HEK293T (cell line): ENCODE measurements around the gene PNKD.

Experiments used
- CTCF ChIA-PET: fragments of 350-600 bp; formaldehyde crosslinking; extraction: SDS; loops from one replicate; lab custom pipeline; 2021; ENCODE audit warnings: antibody characterized with exemption, inconsistent platforms; lab: Yijun Ruan, JAX
- POLR2A ChIA-PET: fragments of 350-600 bp; formaldehyde crosslinking; extraction: SDS; loops from one replicate; lab custom pipeline; 2020; ENCODE audit warnings: antibody characterized with exemption, inconsistent platforms; lab: Yijun Ruan, JAX
- DNase-seq: peaks from one replicate; pipeline ENCODE4 v3.0.0; 2012; ENCODE audit warnings: mixed read lengths; ENCODE audit errors: extremely low spot score
- ARNT ChIP-seq: fragments of 450-650 bp; IDR thresholded peaks from 2 replicates; pipeline ENCODE4 v1.6.1; 2017; ENCODE audit warnings: mild to moderate bottlenecking
- BHLHE40 ChIP-seq: fragments of 450-650 bp; IDR thresholded peaks from 2 replicates; pipeline ENCODE4 v1.6.1; 2016; ENCODE audit warnings: mild to moderate bottlenecking, moderate library complexity, borderline replicate concordance
- CTBP1 ChIP-seq: fragments of 450-650 bp; IDR thresholded peaks from 2 replicates; pipeline ENCODE4 v1.6.1; 2016; ENCODE audit warnings: borderline replicate concordance
- ELF4 ChIP-seq: fragments of 450-650 bp; IDR thresholded peaks from 2 replicates; pipeline ENCODE4 v1.6.1; 2017; ENCODE audit warnings: antibody characterized with exemption
- FOXA1 ChIP-seq: fragments of 450-650 bp; IDR thresholded peaks from 2 replicates; pipeline ENCODE4 v1.6.1; 2016; ENCODE audit warnings: mild to moderate bottlenecking
- FOXK2 ChIP-seq: fragments of 450-650 bp; IDR thresholded peaks from 2 replicates; pipeline ENCODE4 v1.6.1; 2016; ENCODE audit warnings: mild to moderate bottlenecking
- FOXM1 ChIP-seq: fragments of 450-650 bp; IDR thresholded peaks from 2 replicates; pipeline ENCODE4 v1.6.1; 2017; ENCODE audit warnings: mild to moderate bottlenecking, borderline replicate concordance
- HDGF ChIP-seq: fragments of 450-650 bp; IDR thresholded peaks from 2 replicates; pipeline ENCODE4 v1.6.1; 2017; ENCODE audit warnings: antibody characterized with exemption, borderline replicate concordance
- L3MBTL2 ChIP-seq: fragments of 450-650 bp; conservative IDR thresholded peaks from 2 replicates; pipeline ENCODE4 v1.6.1; 2016; ENCODE audit warnings: mild to moderate bottlenecking
- LEF1 ChIP-seq: fragments of 450-650 bp; IDR thresholded peaks from 2 replicates; pipeline ENCODE4 v1.6.1; 2017; ENCODE audit warnings: mild to moderate bottlenecking, borderline replicate concordance
- NFRKB ChIP-seq: fragments of 450-650 bp; IDR thresholded peaks from 2 replicates; pipeline ENCODE4 v1.6.1; 2016; ENCODE audit warnings: mild to moderate bottlenecking, moderate library complexity
- SP1 ChIP-seq: fragments of 450-650 bp; IDR thresholded peaks from 2 replicates; pipeline ENCODE4 v1.6.1; 2017
- SUZ12 ChIP-seq: fragments of 450-650 bp; IDR thresholded peaks from 2 replicates; pipeline ENCODE4 v1.6.1; 2016; ENCODE audit warnings: mild to moderate bottlenecking
- TARDBP ChIP-seq: fragments of 450-650 bp; IDR thresholded peaks from 2 replicates; pipeline ENCODE4 v1.6.1; 2016
- ZNF384 ChIP-seq: fragments of 450-650 bp; IDR thresholded peaks from 2 replicates; pipeline ENCODE4 v1.6.1; 2016
- TF ChIP-seq, protein P1 (sequence below): fragments of 450-650 bp; IDR thresholded peaks from 2 replicates; pipeline ENCODE4 v1.6.1; 2016

Gene PNKD

DNA sequence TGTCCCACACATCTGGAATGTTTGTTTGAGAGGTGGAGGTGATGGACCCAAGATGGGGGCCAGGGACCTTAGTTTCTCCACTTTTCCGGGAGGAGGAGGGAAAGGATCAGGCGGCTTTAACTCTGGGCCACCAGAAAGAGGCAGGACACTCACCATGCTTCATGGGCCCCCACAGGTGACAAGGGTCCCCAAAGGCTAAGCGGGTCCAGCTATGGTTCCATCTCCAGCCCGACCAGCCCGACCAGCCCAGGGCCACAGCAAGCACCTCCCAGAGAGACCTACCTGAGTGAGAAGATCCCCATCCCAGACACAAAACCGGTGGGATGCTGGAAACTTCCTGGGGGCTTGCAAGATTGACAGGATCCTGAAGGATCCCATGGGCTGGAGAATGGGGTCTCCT is 112.5 kb downstream of the PNKD start:
- no peak for DNase-seq
- ChIA-PET POLR2A (no interaction called here), CTCF (no interaction called here)
- no peak for TF ChIP-seq ARNT
- no peak for TF ChIP-seq ELF4
- no peak for TF ChIP-seq BHLHE40
- TF ChIP-seq FOXM1 = no peak
- no peak for TF ChIP-seq LEF1
- TF ChIP-seq ZNF384 = no peak
- no peak for TF ChIP-seq TARDBP
- TF ChIP-seq SUZ12 = no peak
- no peak for TF ChIP-seq NFRKB
- no peak for TF ChIP-seq SP1
- no peak for TF ChIP-seq HDGF
- no peak for TF ChIP-seq FOXA1

DNA sequence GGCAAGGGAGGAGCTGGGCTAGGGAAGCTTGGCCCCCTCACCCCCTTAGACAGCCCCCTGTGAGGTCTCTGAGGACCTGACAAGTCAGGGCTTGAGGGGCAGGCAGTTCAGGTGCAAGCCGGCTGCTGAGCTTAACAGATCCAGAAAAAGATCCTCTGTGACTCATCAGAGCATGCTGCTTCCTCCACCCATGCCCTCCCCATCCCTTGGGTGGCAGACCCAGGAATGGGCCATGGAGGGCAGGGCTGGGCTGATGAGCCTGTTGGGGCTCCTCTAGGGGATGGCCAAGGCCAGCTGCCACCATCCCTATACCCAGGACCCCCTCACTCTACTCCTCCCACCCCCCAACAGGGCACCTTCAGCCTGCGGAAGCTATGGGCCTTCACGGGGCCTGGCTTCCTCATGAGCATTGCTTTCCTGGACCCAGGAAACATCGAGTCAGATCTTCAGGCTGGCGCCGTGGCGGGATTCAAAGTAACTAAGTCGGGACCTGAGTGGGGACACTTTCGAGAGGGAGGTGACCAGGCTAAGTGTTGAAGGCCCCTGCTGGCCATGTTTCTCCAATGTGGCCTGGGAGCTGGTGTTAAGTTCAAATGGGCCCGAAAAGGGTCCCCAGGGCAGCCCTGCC is 113.7 kb downstream of the PNKD start:
- ChIA-PET CTCF (interaction anchor here (0.6 kb wide), 1 partner anchor 42 kb away, joined by 3 read pairs; no protein-coding TSS in a partner anchor), POLR2A (no interaction called here)
- no peak for DNase-seq
- TF ChIP-seq SP1 (no peak), FOXA1 (no peak), HDGF (no peak), SUZ12 (no peak), ZNF384 (no peak), FOXM1 (no peak)

DNA sequence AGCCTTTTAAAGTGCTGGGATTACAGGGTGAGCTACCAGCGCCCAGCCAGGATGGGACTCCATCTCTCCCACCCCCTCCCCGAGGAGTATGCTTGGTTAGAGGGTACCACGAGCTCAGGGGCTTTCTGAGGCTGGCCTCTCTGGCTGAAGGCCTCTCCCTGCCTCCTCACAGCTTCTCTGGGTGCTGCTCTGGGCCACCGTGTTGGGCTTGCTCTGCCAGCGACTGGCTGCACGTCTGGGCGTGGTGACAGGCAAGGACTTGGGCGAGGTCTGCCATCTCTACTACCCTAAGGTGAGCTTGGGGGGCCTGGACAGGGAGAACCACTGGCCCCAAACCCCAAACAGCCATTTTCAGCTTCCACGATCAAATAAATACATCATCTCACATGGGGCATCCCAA is 114.7 kb downstream of the PNKD start:
- no peak for TF ChIP-seq ARNT
- no peak for TF ChIP-seq FOXK2
- no peak for TF ChIP-seq SUZ12
- DNase-seq = no peak
- POLR2A ChIA-PET = interaction anchor here (0.7 kb wide), 1 partner anchor 62 kb away, joined by 3 read pairs; no protein-coding TSS in a partner anchor
- CTCF ChIA-PET = interaction anchor here (1.0 kb wide), 1 partner anchor 10 kb away, joined by 3 read pairs; no protein-coding TSS in a partner anchor

DNA sequence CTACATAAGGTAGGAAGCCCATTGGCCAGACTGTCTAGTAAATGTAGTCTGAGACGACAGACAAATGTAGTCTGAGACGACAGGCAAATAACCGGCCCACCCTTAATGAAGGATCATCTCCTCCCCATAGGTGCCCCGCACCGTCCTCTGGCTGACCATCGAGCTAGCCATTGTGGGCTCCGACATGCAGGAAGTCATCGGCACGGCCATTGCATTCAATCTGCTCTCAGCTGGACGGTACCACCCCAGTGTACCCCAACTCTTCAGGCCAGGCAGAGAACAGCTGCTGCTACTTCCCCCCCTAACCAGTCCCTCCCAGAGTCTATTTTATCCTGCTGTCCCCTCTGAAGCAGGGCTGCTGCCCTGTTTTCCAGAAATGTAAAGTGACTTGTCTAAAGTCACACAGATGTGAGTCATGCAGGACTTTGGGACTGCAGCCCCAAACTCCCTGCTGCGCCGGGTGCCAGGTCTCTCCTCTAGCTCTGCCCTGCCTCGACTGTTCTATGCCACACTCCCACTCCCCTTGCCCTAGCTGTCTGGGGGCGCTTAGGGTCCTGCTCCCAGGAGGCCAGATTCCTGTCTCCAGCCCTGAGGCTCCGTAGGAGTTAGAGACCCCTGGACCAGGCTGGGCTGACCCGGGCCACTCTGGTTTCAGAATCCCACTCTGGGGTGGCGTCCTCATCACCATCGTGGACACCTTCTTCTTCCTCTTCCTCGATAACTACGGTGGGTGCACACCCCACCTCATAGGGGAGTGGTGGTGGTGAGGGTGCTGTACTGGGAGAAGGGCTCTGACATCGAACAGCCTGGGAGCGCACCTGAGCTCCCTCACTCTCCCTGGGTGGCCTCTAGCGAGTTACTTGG is 116.4 kb downstream of the PNKD start:
- ChIA-PET CTCF (interaction anchor here (0.9 to 1.2 kb wide), 2 partner anchors 84 to 114 kb away, joined by 3 to 4 read pairs; no protein-coding TSS in a partner anchor), POLR2A (no interaction called here)
- TF ChIP-seq, protein P1, sequence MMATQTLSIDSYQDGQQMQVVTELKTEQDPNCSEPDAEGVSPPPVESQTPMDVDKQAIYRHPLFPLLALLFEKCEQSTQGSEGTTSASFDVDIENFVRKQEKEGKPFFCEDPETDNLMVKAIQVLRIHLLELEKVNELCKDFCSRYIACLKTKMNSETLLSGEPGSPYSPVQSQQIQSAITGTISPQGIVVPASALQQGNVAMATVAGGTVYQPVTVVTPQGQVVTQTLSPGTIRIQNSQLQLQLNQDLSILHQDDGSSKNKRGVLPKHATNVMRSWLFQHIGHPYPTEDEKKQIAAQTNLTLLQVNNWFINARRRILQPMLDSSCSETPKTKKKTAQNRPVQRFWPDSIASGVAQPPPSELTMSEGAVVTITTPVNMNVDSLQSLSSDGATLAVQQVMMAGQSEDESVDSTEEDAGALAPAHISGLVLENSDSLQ = no peak
- TF ChIP-seq HDGF (no peak), ELF4 (no peak), BHLHE40 (no peak), CTBP1 (no peak), FOXK2 (no peak)
- DNase-seq = no peak

DNA sequence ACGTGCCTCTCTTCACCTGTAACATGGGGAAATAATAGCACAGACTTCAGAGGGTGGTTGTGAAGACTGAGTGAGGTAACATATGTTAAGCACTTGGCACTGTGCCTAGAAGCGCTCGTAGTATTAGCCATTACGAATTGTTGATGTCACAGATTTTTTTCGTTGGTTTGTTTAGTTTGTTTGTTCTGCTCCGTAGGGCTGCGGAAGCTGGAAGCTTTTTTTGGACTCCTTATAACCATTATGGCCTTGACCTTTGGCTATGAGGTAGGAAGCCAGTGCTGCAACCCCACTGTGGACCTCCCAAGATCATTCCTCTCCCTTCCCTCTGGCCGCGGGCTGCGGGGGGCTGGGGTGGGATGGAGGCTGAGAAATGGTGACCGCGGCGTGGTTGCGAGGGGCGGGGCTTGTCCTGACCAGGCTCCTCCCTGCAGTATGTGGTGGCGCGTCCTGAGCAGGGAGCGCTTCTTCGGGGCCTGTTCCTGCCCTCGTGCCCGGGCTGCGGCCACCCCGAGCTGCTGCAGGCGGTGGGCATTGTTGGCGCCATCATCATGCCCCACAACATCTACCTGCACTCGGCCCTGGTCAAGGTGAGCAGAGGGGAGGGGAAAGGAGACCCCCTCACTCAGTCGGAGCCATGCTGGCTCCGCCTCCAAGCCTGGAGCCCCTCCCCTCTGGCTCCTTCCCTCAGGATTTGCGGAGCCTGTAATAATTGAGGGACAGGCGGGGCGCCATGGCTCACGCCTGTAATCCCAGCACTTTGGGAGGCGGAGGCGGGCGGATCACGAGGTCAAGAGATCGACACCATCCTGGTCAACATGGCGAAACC is 117.3 kb downstream of the PNKD start:
- CTCF ChIA-PET = interaction anchor here (0.9 kb wide), 1 partner anchor 85 kb away, joined by 3 read pairs; no protein-coding TSS in a partner anchor
- peak; percentile 70 for DNase-seq
- TF ChIP-seq HDGF = 0 out of 2 replicates have a peak, but pooled peaks have one; percentile 78
- TF ChIP-seq, protein P1 = peak; percentile 88
- TF ChIP-seq NFRKB = no peak
- TF ChIP-seq L3MBTL2 = peak; percentile 69

DNA sequence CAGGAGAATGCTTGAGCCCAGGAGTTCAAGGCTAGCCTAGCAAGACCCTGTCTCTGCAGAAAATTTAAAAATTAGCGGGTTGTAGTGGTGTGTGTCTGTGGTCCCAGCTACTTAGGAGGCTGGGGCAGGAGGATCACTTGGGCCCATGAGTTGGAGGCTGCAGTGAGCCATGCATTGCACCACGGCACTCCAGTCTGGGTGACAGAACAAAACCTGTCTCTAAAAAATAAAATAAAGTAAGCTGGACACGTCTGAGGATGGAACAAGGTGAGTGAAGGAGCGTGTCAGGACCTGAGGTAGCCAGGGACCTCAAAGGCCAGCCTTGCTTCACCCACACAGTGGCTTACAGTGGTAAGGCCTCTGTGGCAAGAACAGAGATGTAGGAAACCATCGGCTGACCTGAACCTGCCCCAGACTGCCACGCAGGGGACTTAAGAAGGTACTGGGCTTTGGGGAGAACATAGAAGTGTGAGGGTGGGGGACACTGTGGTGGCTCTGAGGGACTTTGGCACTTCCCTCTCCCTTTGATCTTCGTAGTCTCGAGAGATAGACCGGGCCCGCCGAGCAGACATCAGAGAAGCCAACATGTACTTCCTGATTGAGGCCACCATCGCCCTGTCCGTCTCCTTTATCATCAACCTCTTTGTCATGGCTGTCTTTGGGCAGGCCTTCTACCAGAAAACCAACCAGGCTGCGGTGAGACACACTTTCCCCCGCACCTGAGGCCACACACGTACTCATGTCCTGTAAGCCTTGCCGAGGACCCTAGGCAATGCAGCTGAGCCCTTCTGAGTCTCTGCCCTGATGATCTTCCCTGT is 119.2 kb downstream of the PNKD start:
- DNase-seq = no peak
- TF ChIP-seq FOXK2 (no peak), ELF4 (no peak), SUZ12 (no peak), FOXA1 (no peak), ARNT (no peak), CTBP1 (no peak), BHLHE40 (no peak), ZNF384 (no peak), TARDBP (no peak), L3MBTL2 (no peak), HDGF (no peak), FOXM1 (no peak), NFRKB (no peak), SP1 (no peak), LEF1 (no peak)
- TF ChIP-seq, protein P1 = no peak
- ChIA-PET CTCF (no interaction called here), POLR2A (no interaction called here)

More for the DNA sequence above, 117.3 kb downstream of the PNKD start:
- POLR2A ChIA-PET = no interaction called here
